CD14-positive monocyte (primary cell): ENCODE results near the gene CTU1. TPM values are rescaled to one million over a fixed set of nuclear protein-coding genes. Genes with fewer than 3 reads are reported as not detected.

Experiments
- DNase-seq, 3 donors: peaks; one replicate each; pipeline ENCODE4 v3.0.0-alpha.2; 2011 to 2022
- H2AFZ ChIP-seq: 2 replicates; pipeline ENCODE4 v1.6.0; 2012; ENCODE audit warnings: mild to moderate bottlenecking, low read depth, low read length, inconsistent platforms; ENCODE audit not compliant: insufficient read depth, poor library complexity, severe bottlenecking
- H3K27ac ChIP-seq, 2 donors: 1 replicate in 1 of 2; 2 replicates in 1 of 2; pipeline ENCODE4 v1.5.1; 2012 to 2013; ENCODE audit warnings: low read length in 2 of 2, control low read depth in 1 of 2, inconsistent platforms in 1 of 2, low read depth in 1 of 2, mild to moderate bottlenecking in 1 of 2
- H3K27me3 ChIP-seq, 2 donors: one replicate each; pipeline versions ENCODE4 v1.6.0 to v1.6.1; 2011 to 2013; ENCODE audit warnings: low read length in 2 of 2; ENCODE audit not compliant: control insufficient read depth in 2 of 2, insufficient read depth in 2 of 2
- H3K36me3 ChIP-seq, 2 donors: replicated peaks in 1 of 2; 1 replicate in 1 of 2; 2 replicates in 1 of 2; pipeline versions ENCODE4 v1.5.1 to v1.6.1; 2012 to 2013; ENCODE audit warnings: low read length in 2 of 2, control low read depth in 1 of 2, inconsistent platforms in 1 of 2, mild to moderate bottlenecking in 1 of 2; ENCODE audit not compliant: insufficient read depth in 2 of 2, control insufficient read depth in 1 of 2
- H3K4me1 ChIP-seq, 2 donors: 1 replicate in 1 of 2; 2 replicates in 1 of 2; pipeline versions ENCODE4 v1.5.1 to v1.6.1; 2012 to 2013; ENCODE audit warnings: low read length in 2 of 2, control low read depth in 1 of 2, inconsistent platforms in 1 of 2, mild to moderate bottlenecking in 1 of 2, moderate library complexity in 1 of 2; ENCODE audit not compliant: insufficient read depth in 2 of 2, control insufficient read depth in 1 of 2
- H3K4me2 ChIP-seq: replicated peaks from 2 replicates; pipeline ENCODE3; 2012; ENCODE audit warnings: low read length, moderate library complexity, mild to moderate bottlenecking; ENCODE audit not compliant: poor library complexity, severe bottlenecking; ENCODE audit errors: extremely low read depth
- H3K4me3 ChIP-seq, 3 experiments: fragments of 200-600 bp in 1 of 3; sonication (generic) in 1 of 3; replicated peaks in 1 of 3; 1 replicate in 2 of 3; 2 replicates in 1 of 3; pipeline ENCODE4 v1.5.1; 2011 to 2013; ENCODE audit warnings: low read length in 3 of 3, mild to moderate bottlenecking in 3 of 3, control low read depth in 2 of 3, low read depth in 2 of 3, inconsistent platforms in 1 of 3, moderate library complexity in 1 of 3
- H3K79me2 ChIP-seq: 2 replicates; pipeline ENCODE4 v1.6.0; 2012; ENCODE audit warnings: mild to moderate bottlenecking, control low read depth, inconsistent platforms, low read length, moderate library complexity; ENCODE audit not compliant: insufficient read depth
- H3K9ac ChIP-seq: 2 replicates; pipeline ENCODE4 v1.6.0; 2017; ENCODE audit warnings: low read length, mild to moderate bottlenecking; ENCODE audit not compliant: insufficient read depth, poor library complexity, severe bottlenecking
- H3K9me3 ChIP-seq, 2 donors: replicated peaks in 1 of 2; 1 replicate in 1 of 2; 2 replicates in 1 of 2; pipeline versions ENCODE4 v1.5.1 to v1.6.1; 2012 to 2013; ENCODE audit warnings: low read length in 2 of 2, control low read depth in 1 of 2; ENCODE audit not compliant: control insufficient read depth in 1 of 2, insufficient read depth in 1 of 2
- H4K20me1 ChIP-seq: 2 replicates; pipeline ENCODE4 v1.6.0; 2012; ENCODE audit warnings: mild to moderate bottlenecking, low read length, control low read depth, moderate library complexity; ENCODE audit not compliant: insufficient read depth
- H3K27ac Mint-ChIP-seq, 7 donors: one replicate each; pipeline ENCODE4 v1.8.0; 2020; ENCODE audit warnings: mild to moderate bottlenecking in 7 of 7, mixed read lengths in 7 of 7, moderate library complexity in 6 of 7, inconsistent platforms in 2 of 7
- H3K27me3 Mint-ChIP-seq, 3 donors: one replicate each; pipeline ENCODE4 v1.8.0; 2021 to 2022; ENCODE audit warnings: low read depth in 3 of 3, mild to moderate bottlenecking in 3 of 3, mixed read lengths in 3 of 3, moderate library complexity in 3 of 3, inconsistent platforms in 1 of 3
- H3K36me3 Mint-ChIP-seq, 2 donors: one replicate each; pipeline ENCODE4 v1.8.0; 2020; ENCODE audit warnings: mixed read lengths in 2 of 2, inconsistent platforms in 1 of 2, mild to moderate bottlenecking in 1 of 2
- H3K4me1 Mint-ChIP-seq: one replicate; pipeline ENCODE4 v1.8.0; 2020; ENCODE audit warnings: mild to moderate bottlenecking, mixed read lengths
- H3K4me3 Mint-ChIP-seq, 2 donors: one replicate each; pipeline ENCODE4 v1.8.0; 2020; ENCODE audit warnings: mild to moderate bottlenecking in 2 of 2, mixed read lengths in 2 of 2, moderate library complexity in 1 of 2
- H3K9me3 Mint-ChIP-seq, 7 donors: one replicate each; pipeline ENCODE4 v1.8.0; 2020 to 2022; ENCODE audit warnings: mixed read lengths in 7 of 7, mild to moderate bottlenecking in 6 of 7, moderate library complexity in 6 of 7, inconsistent platforms in 2 of 7
- CTCF ChIP-seq: fragments of 200-600 bp; IDR thresholded peaks from one replicate; pipeline ENCODE4 v1.8.0; 2022; ENCODE audit warnings: antibody characterized with exemption, mild to moderate bottlenecking
- WGBS: methylation state at CpG from one replicate; pipeline ENCODE4 v1.1.5; 2013; ENCODE audit warnings: missing lambda C conversion rate; ENCODE audit not compliant: insufficient coverage; 5-methylcytosine and 5-hydroxymethylcytosine counted together
- intact Hi-C, 2 donors: fragments of 100-400 bp; cut with micrococcal nuclease; formaldehyde crosslinking; loops; one replicate each; pipeline versions ENCODE4 v1.15.0 to v1.15.1; 2023
- polyA plus RNA-seq, 3 donors: library from polyadenylated mRNA; depleted of rRNA in 1 of 3; unstranded in 2 of 3; stranded (reverse) in 1 of 3; fragments of 300-500 nt in 2 of 3; fragments of >200 nt in 1 of 3; fragmentation: Illumina TruSeq in 2 of 3; gene quantifications; 1 replicate in 2 of 3; 2 replicates in 1 of 3; pipeline ENCODE4 v1.2.3, GENCODE V29; 2012 to 2021

Gene CTU1
- polyA plus RNA-seq, 3 donors = 0.75 to 3.0 (median 2.9) TPM

GRCh38 chr19:51103926-51104341 lies 4.3 kb downstream of the CTU1 start:
- H3K27me3 ChIP-seq = no peaks in the 10 kb centered on the region
- no peak overlapping the region for H2AFZ ChIP-seq
- peaks cover 18 to 64% of the 10 kb centered on the region in 2 donors for H3K36me3 ChIP-seq
- no peak overlapping the region for H3K27ac ChIP-seq
- WGBS = 98% methylated on average over 49 of the region's 49 CpGs
- Mint-ChIP-seq H3K4me1 (peaks cover 42% of the 10 kb centered on the region), H3K36me3 (peaks cover 53 to 60% of the 10 kb centered on the region in 2 donors), H3K9me3 (peaks cover 0 to 3% (median 0%) of the 10 kb centered on the region in 7 donors), H3K4me3 (no peak overlapping the region), H3K27ac (no peak overlapping the region), H3K27me3 (peaks cover 0 to 3% (median 2%) of the 10 kb centered on the region in 3 donors)
- no peaks in the 10 kb centered on the region for H3K9me3 ChIP-seq
- H3K4me3 ChIP-seq = no peak overlapping the region
- H3K4me2 ChIP-seq = no peak overlapping the region
- peaks cover 18% of the 10 kb centered on the region in 2 donors for H3K4me1 ChIP-seq
- intact Hi-C loops = loop anchor here (10.0 kb wide), 1 partner anchor 491 kb away; no protein-coding TSS in a partner anchor
- H3K79me2 ChIP-seq = peaks cover 54% of the 10 kb centered on the region
- no peak for TF ChIP-seq CTCF
- no peak overlapping the region for H3K9ac ChIP-seq
- H4K20me1 ChIP-seq = peaks cover 36% of the 10 kb centered on the region
- no peak for DNase-seq

GRCh38 chr19:51102991-51103390 lies 5.2 kb downstream of the CTU1 start:
- no peaks in the 10 kb centered on the region for H3K27me3 ChIP-seq
- WGBS = no CpG with 5 or more reads among the region's 7 CpGs
- H3K79me2 ChIP-seq = peaks cover 53% of the 10 kb centered on the region
- no peak overlapping the region for H3K27ac ChIP-seq
- peaks cover 36% of the 10 kb centered on the region for H4K20me1 ChIP-seq
- intact Hi-C loops = loop anchor here (10.0 kb wide), 1 partner anchor 492 kb away; no protein-coding TSS in a partner anchor
- H3K4me1 ChIP-seq = peaks cover 13 to 17% of the 10 kb centered on the region in 2 donors
- peaks cover 53 to 66% of the 10 kb centered on the region in 2 donors for H3K36me3 Mint-ChIP-seq
- H3K9me3 Mint-ChIP-seq = peaks cover 0 to 3% (median 0%) of the 10 kb centered on the region in 7 donors
- H3K4me2 ChIP-seq = no peak overlapping the region
- H3K9ac ChIP-seq = no peak overlapping the region
- DNase-seq = no peak
- peaks cover 35% of the 10 kb centered on the region for H3K4me1 Mint-ChIP-seq
- H3K4me3 Mint-ChIP-seq = no peak overlapping the region
- no peaks in the 10 kb centered on the region for H3K9me3 ChIP-seq
- peaks cover 0 to 3% (median 2%) of the 10 kb centered on the region in 3 donors for H3K27me3 Mint-ChIP-seq
- TF ChIP-seq CTCF = no peak
- peaks cover 21 to 69% of the 10 kb centered on the region in 2 donors for H3K36me3 ChIP-seq
- peak overlapping the region in 2 of 7 donors; percentile 31 to 63 for H3K27ac Mint-ChIP-seq
- H3K4me3 ChIP-seq = no peak overlapping the region
- H2AFZ ChIP-seq = no peak overlapping the region
